NK-92 (cell line): Measurements from ENCODE around the gene RNF8.
"Not testable (repeated sequence)": the region's sequence is repeated elsewhere in the genome, so short reads cannot be mapped to it uniquely, and the experiment has no call there.

Source experiments
- DNase-seq: peaks from one replicate; lab custom pipeline; 2025; ENCODE audit not compliant: unreplicated experiment; lab: John Stamatoyannopoulos, UW

The RNF8 gene

DNA sequence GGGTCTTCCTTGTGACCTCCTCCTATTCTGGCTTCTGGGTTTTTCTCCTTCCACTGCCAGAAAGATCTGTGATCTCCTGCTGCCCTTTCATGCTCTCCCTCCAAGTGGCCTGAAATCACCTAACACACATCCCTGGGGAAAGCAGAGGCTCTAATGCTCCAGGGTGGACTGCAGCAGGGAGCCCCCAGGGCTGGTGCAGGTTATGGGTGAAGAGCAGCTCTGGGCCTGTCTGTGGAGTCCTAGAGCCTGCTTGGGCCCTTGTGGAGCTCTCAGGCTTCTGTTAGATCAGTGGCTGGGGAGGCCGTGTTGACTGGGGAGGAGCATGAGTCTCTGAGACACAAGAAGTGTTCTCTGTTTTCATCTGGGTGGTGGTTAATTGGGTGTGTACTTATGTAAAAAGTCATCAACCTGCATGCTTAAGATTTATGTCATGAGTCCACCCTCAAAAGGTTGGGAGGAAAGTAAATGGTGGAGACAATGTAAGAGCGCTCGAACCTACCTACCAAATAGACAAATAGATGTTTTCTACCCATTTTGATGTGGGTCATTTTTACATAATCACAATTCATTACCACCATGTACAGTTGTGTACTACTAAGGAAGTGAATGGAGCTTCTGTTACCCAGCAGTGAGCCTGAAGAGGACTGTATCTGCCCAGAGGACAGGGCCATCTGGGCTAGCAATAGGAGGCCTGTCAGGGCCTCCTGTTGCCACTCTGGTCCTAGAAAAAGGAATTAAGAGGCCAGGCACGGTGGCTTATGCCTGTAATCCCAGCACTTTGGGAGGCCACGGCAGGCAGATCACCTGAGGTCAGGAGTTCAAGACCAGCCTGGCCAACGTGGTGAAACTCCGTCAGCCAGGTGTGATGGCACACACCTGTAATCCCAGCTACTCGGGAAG is 32.0 kb upstream of the RNF8 start:
- DNase-seq, result no peak

DNA sequence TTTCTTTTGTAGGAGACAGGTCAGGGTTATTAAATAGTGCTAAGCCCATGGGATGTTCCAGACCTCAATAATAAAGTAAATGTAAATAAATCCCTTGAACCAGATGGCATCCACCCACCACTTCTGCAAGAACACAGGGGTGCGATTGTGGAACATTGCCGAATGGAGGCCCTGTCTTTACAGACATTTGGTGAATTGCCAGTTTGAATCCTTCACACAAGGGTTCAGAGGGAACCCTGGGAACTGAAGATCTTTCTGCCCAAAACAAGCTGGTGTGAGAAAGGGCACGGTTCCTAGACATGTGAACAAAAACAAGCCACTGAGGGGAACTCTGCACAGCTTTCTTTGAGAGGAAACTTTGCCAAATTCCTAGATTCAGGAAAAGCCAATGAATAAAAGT is 30.2 kb upstream of the RNF8 start:
- no peak for DNase-seq

DNA sequence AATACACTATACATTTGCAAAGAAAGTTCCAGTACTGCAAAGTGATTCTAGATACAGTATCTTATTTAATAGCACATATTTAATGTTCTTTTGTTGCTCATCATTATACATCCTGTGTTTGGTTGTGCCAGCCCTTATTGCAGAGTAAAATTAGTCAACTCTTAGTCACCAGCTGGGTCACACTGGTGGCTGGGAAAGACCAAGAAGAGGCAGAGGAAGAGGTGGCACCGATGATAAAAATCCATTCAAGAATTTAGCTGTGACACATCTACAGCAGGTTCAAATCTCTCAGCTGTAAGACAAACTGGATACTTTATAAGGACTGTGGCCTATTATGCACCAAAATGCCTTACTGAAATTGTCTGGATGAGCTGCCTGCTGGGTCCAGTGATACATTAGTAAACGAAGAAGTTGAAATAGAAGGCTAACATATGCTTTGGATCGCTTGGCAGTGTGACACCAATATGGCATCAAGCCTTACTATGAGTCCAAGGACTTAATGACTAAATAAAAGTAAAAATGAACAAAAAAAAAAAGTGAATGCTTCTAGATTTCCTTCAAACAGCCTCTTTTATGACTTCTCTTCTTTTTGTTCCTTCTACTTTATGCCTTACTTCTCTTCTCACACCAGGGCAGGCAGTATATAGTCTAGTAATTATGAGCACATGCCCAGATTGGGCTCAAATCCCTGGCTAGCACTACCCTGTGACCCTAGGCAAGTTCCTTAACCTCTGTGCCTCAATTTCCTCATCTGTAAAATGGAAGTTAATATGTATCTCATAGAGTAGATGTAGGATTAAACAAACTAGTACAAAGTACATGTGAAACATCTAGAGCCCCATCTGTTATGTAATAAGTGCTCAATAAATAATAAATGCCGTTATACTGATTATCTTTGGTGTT is 29.4 kb upstream of the RNF8 start:
- DNase-seq, result no peak

DNA sequence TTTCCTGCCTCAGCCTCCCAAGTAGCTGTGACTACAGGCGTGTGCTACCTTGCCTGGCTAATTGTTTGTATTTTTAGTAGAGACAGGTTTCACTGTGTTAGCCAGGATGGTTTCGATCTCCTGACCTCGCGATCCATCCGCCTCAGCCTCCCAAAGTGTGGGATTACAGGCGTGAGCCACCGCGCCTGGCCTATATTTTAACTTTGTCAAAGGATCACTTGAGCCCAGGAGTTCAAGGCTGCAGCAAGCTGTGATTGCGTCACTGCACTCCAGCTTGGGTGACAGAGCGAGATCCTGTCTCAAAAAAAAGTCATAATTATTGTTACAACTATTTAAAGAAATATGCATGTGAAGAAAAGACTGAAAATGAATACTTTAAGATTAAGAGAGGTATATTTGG is 23.4 kb upstream of the RNF8 start:
- DNase-seq, result not testable (repeated sequence)

DNA sequence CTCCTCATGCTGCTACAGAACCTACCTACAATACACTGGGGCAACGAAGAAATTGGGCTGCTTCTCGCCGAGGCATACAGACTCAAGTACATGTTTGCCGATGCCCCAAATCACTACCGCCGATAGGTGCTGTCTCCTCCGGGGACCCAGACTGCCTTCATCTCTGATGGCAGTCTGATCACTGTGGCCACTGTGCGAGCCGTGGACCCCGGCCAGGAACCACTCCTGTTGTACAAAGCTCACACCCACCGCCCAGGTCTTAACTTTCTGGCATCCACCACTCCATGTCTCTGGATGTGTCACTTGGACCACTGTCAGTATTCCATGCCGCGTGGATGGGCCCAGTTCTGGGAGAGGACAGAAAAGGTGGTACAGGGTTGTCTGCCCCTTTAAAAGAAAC is 22.7 kb upstream of the RNF8 start:
- DNase-seq, result no peak

DNA sequence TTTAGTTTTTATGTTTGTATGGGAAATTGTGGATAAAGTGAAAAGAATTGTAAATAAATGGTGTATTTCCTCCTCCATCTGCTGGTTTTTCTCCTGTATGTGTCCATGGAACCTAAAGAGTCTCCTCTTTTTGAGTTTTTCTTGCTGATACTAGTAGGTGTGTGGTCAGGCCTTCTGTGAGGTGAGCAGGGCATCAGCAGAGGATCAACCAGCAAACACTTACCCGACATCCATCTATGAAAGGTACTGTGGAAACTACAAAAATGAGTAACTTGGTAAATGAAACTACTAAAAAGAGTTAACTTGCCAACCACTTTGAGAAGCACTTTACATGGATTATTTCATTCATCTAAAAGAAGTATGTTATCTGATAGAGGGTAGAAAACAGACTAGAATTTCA is 20.9 kb upstream of the RNF8 start:
- DNase-seq, result no peak

DNA sequence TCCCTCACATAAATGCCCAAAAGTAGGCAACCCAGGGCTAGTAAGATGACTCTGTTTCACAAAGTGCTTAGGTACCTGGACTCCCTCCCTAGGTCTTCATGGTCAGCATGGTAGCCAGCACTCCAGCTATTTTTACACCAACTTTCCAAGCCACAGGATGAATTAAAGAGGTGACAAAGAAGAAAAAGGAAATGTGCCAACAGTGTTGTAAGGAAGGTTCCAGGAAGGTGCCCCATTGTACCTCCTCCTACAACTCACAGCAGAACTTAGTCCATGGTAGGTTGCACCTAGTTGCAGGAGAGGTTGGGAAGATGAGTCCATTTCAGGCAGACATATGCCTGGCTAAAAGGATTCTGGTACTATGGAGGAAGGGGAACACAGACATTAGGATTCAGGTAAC is 19.7 kb upstream of the RNF8 start:
- no peak for DNase-seq

DNA sequence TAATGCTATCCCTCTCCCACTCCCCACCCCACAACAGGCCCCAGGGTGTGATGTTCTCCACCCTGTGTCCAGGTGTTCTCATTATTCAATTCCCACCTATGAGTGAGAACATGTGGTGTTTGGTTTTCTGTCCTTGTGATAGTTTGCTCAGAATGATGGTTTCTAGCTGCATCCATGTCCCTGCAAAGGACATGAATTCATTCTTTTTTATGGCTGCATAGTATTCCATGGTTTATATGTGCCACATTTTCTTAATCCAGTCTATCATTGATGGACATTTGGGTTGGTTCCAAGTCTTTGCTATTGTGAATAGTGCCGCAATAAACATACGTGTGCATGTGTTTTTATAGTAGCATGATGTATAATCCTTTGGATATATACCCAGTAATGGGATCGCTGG is 15.5 kb upstream of the RNF8 start:
- DNase-seq, result not testable (repeated sequence)

DNA sequence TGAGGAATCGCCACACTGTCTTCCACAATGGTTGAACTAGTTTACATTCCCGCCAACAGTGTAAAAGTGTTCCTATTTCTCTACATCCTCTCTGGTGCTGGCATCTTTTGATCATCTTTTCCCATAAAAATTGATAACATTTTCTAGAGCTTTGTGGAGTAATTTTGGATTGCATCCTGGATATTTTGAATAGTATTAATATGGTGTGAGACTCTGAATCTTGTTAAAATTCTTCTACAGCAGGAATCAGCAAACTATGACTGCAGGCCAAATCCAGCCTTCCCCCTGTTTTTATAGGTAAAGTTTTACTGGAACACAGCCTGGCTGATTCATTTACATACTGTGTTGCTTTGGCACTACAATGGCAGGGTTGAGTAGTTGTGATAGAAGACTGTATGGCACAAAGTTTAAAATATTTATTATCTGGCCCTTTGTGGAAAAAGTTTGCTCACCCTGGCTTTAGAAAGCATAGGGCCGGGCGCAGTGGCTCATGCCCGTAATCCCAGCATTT is 15.0 kb upstream of the RNF8 start:
- DNase-seq, result no peak

DNA sequence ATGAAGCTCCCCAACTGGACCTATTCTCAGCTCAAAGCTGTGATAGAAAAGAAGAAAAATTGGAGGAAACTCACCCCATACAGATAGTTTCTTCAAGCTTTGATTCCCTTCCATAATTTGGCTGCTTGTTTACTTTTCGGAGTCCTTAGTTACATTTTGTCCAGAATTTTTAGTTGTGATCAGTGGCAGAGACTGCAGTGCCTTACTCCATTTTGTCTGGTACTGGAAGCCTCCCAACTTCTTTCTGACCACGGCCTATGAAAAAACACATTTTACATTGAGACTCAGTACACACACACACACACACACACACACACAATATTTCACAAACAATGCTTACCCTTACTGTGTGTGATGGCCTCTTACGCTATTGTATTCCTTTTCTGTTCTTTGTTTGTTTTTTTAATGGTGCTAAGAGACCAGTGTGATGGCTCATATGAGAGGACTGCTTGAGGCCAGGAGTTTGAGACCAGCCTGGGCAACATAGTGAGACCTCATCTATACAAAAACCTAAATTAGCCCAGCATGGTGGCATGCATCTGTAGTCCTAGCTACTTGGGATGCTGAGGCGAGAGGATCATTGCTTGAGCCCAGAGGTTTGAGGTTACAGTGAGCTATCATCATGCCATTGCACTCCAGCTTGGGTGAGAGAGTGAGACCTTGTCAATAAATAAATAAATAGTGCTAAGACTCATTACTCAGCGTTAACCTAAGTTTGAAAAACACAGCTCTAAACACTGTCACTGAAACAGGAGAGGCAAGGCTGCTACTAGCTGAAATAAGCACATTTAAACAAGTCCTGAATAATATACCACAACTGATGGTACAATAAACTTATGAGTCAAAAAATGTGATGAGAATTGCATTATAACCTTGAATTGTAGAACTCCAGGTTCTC is 13.8 kb upstream of the RNF8 start:
- no peak for DNase-seq

DNA sequence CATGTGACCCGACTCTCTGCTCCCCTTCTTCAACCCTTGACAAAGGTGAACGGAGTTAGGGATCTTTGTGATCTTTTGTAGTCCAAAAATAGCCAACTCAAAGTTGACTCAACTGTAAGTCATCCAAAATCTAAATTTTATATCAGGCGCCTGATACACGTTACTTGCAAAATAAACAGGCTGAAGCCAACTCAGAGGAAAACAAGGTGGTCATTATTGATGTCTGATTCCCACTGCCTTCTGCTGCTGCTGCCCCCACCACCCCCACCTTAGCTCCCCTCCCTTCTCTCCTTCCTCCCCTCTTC is 13.2 kb upstream of the RNF8 start:
- no peak for DNase-seq

DNA sequence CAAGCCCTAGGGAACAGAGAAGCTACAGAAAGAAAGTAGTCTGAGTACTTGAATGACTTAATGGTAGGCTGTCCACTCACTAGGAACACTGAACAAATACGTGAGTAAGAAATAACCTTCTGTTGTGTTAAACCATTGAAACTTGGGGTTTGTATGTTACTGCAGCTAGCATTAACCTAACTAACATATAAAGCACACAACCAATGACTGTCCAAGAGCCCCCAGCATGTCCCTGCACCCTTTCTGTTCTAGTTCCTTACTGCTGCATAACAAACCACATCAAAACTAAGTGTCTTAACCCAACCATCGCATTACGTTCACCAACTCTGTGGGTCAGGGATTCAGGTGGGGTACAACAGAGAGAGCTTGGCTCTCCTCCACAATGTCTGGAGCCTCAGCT is 10.5 kb upstream of the RNF8 start:
- no peak for DNase-seq

DNA sequence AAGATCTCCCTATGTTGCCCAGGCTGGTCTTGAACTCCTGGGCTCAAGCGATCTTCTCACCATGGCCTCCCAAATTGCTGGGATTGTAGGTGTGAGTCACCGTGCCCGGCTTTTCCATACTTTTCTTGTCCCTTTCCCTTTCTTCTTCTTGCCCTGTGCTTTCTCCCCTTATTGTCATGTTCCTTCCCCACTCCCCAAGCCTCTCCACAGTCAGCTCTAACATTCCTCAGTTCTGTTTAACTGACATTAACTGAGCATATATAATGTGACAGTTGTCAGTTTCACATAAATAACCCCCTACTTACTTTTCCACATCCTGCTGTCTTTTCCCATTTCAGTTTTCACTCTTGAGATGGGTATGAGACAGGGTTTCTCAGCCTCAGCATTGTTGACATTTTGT is 9.5 kb upstream of the RNF8 start:
- DNase-seq, result no peak

DNA sequence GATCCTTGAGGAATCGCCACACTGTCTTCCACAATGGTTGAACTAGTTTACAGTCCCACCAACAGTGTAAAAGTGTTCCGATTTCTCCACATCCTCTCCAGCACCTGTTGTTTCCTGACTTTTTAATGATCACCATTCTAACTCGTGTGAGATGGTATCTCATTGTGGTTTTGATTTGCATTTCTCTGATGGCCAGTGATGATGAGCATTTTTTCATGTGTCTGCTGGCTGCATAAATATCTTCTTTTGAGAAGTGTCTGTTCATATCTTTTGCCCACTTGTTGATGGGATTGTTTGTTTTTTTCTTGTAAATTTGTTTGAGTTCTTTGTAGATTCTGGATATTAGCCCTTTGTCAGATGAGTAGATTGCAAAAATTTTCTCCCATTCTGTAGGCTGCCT is 8.0 kb upstream of the RNF8 start:
- DNase-seq, result not testable (repeated sequence)

DNA sequence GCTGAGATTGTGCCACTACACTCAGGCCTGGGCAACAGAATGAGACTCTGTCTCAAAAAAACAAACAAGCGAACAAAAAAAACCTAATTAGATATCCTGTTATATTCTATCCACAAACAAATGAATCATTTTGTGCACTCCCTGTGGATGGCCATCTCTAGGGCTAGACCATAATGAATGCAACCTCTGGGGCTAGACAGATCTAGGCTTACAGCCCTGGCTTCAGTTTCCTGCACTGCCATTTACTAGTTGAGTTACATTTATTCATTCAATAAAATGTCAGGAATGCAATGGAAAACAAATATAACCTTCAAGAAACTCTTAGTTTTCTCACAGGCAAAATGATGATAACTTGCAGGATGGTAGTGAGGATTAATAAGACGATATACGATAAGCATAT is 6.6 kb upstream of the RNF8 start:
- DNase-seq, result no peak

DNA sequence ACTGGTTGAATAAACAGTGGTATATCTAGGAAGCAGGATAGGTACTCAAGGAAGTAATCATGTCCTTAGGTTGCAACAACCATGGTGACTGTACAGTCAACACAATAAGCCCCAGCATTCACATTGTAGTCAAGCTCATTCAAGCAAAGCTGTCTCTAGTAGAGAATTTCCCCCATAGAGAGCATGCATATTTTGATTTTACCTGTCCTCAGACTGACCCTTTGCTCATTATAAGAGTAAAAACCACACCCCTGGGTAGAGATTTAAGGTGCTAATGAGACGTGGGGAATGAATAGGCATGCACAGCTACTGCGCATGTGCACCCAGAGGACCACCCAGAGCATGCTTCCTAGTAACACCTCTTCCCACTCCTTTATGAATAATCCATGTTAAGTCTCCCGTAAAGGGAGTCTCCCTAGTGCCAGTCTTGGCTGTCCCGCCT is 6.1 kb upstream of the RNF8 start:
- DNase-seq, result no peak

DNA sequence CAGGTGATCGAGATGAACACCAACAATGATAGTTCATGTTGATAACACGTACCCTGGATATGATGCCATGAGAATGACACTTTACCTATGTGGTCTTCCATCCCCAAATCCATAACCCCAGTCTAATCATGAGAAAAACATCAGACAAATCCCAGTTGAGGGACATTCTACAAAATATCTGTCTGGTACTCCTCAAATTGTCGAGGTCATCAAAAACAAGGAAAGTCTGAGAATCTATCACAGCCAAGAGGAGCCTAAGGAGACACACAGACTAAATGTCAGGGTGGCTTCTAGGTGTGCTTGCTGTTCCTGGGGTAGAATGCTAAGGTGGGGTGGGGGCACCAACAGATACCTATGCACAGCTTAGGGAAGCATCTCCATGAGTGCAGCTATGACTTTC is 2.8 kb upstream of the RNF8 start:
- no peak for DNase-seq

DNA sequence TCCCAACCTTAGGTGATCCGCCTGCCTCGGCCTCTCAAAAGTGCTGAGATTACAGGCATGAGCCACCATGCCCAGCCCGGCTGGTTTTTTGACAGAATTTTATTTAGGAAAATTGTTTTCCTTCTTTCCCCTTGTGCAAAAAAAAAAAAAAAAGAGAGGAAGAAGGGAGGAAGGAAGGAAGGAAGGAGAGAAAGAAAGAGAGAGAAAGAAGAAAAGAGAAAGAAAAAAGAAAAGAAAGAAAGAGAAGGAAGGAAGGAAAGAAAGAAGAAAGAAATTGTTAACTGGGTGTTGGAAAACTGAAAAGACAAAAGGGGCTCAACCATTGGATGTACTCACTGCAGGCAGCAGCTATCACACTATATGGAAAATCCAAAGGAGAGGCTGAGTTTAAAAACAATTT is 1.4 kb upstream of the RNF8 start:
- DNase-seq, result no peak

DNA sequence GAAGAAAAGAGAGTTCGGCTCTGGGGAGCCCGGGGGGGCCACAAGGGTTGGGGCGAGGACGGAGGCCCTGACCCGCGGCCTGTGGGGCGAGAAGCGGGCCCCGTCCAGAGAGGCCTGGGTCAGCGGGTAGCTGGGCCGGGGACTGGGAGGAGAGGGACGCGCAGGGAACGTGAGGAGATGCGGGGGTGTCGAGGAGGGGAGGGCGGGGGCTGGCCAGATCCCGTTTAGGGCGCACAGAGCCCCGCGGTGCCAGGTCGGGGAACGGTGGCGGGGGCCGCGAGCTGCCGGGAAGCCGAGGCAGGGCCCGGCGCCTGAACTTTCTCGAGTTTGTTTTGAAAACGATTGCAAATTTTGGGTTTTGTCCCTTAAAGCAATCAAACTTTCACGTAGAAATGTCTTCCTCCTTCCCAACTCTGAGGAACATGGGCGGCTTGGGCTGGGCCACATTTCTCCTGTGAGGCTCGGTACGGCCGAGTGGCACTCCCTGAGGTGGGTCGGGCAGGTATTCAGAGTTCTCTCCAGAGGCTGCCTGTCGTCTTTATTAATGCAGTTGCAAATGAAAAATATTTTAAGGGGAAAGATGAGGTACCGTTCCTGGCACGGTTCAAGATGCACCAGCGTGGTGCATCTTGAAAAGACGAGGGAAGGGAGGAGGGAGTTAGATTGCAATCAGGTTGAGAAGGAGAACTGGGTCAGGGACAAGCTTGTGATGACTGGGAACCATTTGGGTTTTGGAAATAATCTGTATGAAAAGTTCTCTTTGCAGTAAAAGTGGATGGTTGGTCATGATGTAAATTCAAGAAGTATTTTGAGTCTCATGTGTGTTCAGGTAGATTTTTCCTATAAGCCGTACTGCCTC is 972 bp downstream of the RNF8 start:
- DNase-seq, result no peak

DNA sequence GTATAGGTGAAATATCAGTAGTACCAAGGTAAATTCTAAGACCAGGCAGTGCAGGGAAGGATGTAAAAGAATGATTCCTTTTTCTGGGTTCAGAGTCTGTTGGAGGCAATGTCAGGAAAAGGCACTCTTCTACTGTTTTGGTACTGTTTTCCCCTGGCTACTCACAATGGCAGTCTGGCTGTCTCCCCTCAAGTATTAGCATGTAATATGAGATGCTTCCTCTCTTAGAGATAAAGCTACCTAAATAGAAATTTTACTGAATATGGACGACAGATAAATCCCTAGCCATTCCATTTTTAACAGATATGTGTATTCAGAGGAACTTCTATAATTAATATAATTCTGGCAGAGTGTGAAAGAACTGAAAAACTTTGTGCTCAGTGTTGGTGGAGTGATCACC is 3.5 kb downstream of the RNF8 start:
- no peak for DNase-seq
